ENCODE results near the gene KHSRP. TPM values are rescaled to one million over a fixed set of nuclear protein-coding genes. Genes with fewer than 3 reads are reported as not detected.
A peak's percentile ranks its signal among the peaks of the same experiment; 100 is the strongest.
"Not testable (repeated sequence)": the region's sequence is repeated elsewhere in the genome, so short reads cannot be mapped to it uniquely, and the experiment has no call there.

Gene KHSRP
- total RNA-seq, 4 donors from 2014 or later: 92.9 to 141 (median 118) TPM

- Histone ChIP-seq H3K36me3 (no peaks in the 10 kb centered on the region), H3K27ac (no peak overlapping the region), H3K9me3 (no peaks in the 10 kb centered on the region), H3K4me1 (no peaks in the 10 kb centered on the region), H3K4me3 (replicated peaks in 1 of 3) (no peak overlapping the region), H3K27me3 (no peaks in the 10 kb centered on the region)
- TF ChIP-seq POLR2A (IDR thresholded peaks at IDR 0.05) (no peak), CTCF (IDR thresholded peaks at IDR 0.05) (no peak)
- no peak for DNase-seq
- intact Hi-C loops (cut with DNase I): no loop called here
- 94 to 95% methylated on average over 11 of the region's 11 CpGs for WGBS, 2 donors
Measured at GRCh38 chr19:6431891-6432290, 7.3 kb upstream of the KHSRP start.

GRCh38 chr19:6429419-6430221 lies 5.0 kb upstream of the KHSRP start:
- Histone ChIP-seq H3K27ac (no peak overlapping the region), H3K4me1 (peaks cover 0 to 6% of the 10 kb centered on the region in 2 donors), H3K9me3 (no peaks in the 10 kb centered on the region), H3K27me3 (no peaks in the 10 kb centered on the region), H3K36me3 (no peaks in the 10 kb centered on the region), H3K4me3 (replicated peaks in 1 of 3) (no peak overlapping the region)
- DNase-seq: no peak
- TF ChIP-seq CTCF (IDR thresholded peaks at IDR 0.05) (no peak), POLR2A (IDR thresholded peaks at IDR 0.05) (no peak)
- 59 to 63% methylated on average over 20 of the region's 20 CpGs for WGBS, 2 donors
- intact Hi-C loops (cut with DNase I): loop anchor here (10.0 kb wide), 1 partner anchor 55 kb away; the partner anchor contains the start of genes ALKBH7 and PSPN

GRCh38 chr19:6428692-6429418 lies 4.2 kb upstream of the KHSRP start:
- not testable (repeated sequence) for H3K27me3 ChIP-seq; H3K27ac ChIP-seq; H3K4me3 ChIP-seq (replicated peaks in 1 of 3); H3K4me1 ChIP-seq; DNase-seq; H3K9me3 ChIP-seq; H3K36me3 ChIP-seq
- intact Hi-C loops (cut with DNase I): loop anchor here (10.0 kb wide), 1 partner anchor 54 kb away; the partner anchor contains the start of genes ALKBH7 and PSPN
- 88% methylated on average over 2 of the region's 2 CpGs for WGBS, 2 donors

- Histone ChIP-seq H3K27ac (no peak overlapping the region), H3K4me3 (replicated peaks in 1 of 3) (no peak overlapping the region), H3K27me3 (no peaks in the 10 kb centered on the region), H3K36me3 (no peaks in the 10 kb centered on the region), H3K4me1 (peaks cover 12 to 21% of the 10 kb centered on the region in 2 donors), H3K9me3 (no peaks in the 10 kb centered on the region)
- TF ChIP-seq POLR2A (IDR thresholded peaks at IDR 0.05) (no peak), CTCF (IDR thresholded peaks at IDR 0.05) (no peak)
- intact Hi-C loops (cut with DNase I): loop anchor here (10.0 kb wide), 1 partner anchor 52 kb away; the partner anchor contains the start of genes ALKBH7 and PSPN
- DNase-seq: no peak
- WGBS, 2 donors: 92 to 94% methylated on average over 5 to 18 of the region's 18 CpGs
Measured at GRCh38 chr19:6427131-6427530, 2.5 kb upstream of the KHSRP start.

- Histone ChIP-seq H3K27me3 (no peaks in the 10 kb centered on the region), H3K27ac (peak overlapping the region; percentile 6 to 74 (median 66))
- intact Hi-C loops (cut with DNase I): loop anchor here (10.0 kb wide), 1 partner anchor 51 kb away; the partner anchor contains the start of genes ALKBH7 and PSPN
Measured at GRCh38 chr19:6425732-6426620, 1.4 kb upstream of the KHSRP start.

More at GRCh38 chr19:6425732-6426620, 1.4 kb upstream of the KHSRP start:
- Histone ChIP-seq H3K4me1 (peaks cover 12 to 24% of the 10 kb centered on the region in 2 donors), H3K9me3 (no peaks in the 10 kb centered on the region), H3K36me3 (peaks cover 4 to 6% of the 10 kb centered on the region in 2 donors), H3K4me3 (replicated peaks in 1 of 3) (no peak overlapping the region)
- WGBS, 2 donors: 84 to 93% methylated on average over 13 to 19 of the region's 21 CpGs
- DNase-seq: no peak
- TF ChIP-seq POLR2A (IDR thresholded peaks at IDR 0.05) (no peak), CTCF (IDR thresholded peaks at IDR 0.05) (no peak)

Data from thyroid gland (tissue), 4 donors.